ENCODE data around the gene JUNB. TPM values are rescaled to one million over a fixed set of nuclear protein-coding genes. Genes with fewer than 3 reads are reported as not detected.

Gene JUNB
- total and polyA plus RNA-seq, 2 of the 8 experiments (the other 6 are each of a cell fraction or from before 2014, with no cell fraction given) = 7.4 to 10.0 TPM

DNA sequence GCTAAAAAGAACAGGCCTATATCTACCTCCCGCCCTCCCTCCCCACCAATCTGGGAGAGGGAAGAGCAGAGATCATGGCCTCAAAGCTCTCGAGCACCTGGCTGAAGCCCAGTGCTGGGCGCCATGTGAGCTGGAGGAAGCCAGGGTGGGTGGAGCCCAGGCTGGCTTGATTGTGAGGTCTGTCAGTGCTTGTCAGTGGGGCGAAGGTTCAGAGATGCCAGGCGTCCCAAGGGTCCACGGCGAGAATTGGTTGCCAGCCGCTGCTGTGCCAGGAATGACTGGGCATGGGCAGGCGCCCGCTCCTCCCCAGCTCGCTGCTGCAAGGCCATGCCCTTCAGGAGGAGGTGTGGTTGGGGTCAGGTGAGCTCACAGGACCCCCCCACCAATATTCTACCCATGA is 28.2 kb upstream of the JUNB start:
- Histone ChIP-seq H3K23me2 (ENCODE audit: low read depth, low read length) (no peaks in the 10 kb centered on the region), H2AK5ac (ENCODE audit: low read depth, low read length) (no peak overlapping the region), H2BK20ac (ENCODE audit: low read length) (no peak overlapping the region), H3K23ac (ENCODE audit: insufficient read length) (no peak overlapping the region), H4K5ac (ENCODE audit: insufficient read length, low read depth, low read length) (no peak overlapping the region), H4K20me1 (replicated peaks in 1 of 2; ENCODE audit: control insufficient read depth in 1 of 2, insufficient read depth in 2 of 2, low read length in 2 of 2) (peaks cover 1 to 2% of the 10 kb centered on the region in 2 experiments), H3K18ac (ENCODE audit: extremely low read depth, low read length) (no peak overlapping the region), H3K4ac (replicated peaks; ENCODE audit: insufficient read length, low read depth, low read length) (no peak overlapping the region), H2BK120ac (replicated peaks; ENCODE audit: low read depth, low read length) (no peak overlapping the region), H3K36me3 (ENCODE audit: control insufficient read depth in 2 of 4, insufficient read depth in 4 of 4, low read length in 3 of 4) (peaks cover 7 to 38% (median 24%) of the 10 kb centered on the region in 4 experiments), H3K27ac (ENCODE audit: low read depth, low read length) (no peak overlapping the region), H3K9me3 (ENCODE audit: insufficient read depth in 2 of 2, low read depth in 1 of 2, low read length in 1 of 2) (no peaks in the 10 kb centered on the region), H3K56ac (replicated peaks; ENCODE audit: insufficient read length, low read depth, low read length) (no peak overlapping the region), H3K79me1 (ENCODE audit: low read depth, low read length) (no peaks in the 10 kb centered on the region), H3K79me2 (ENCODE audit: control insufficient read depth in 1 of 2, insufficient read depth in 2 of 2, low read length in 2 of 2) (no peaks in the 10 kb centered on the region), H2BK15ac (ENCODE audit: low read length) (no peak overlapping the region), H2AFZ (ENCODE audit: low read length) (no peak overlapping the region), H2BK12ac (ENCODE audit: low read depth, low read length) (no peak overlapping the region), H3K14ac (ENCODE audit: insufficient read length) (no peak overlapping the region), H4K8ac (ENCODE audit: extremely low read depth, insufficient read depth, low read length) (no peak overlapping the region), H3K4me1 (replicated peaks in 1 of 4; ENCODE audit: control insufficient read depth in 3 of 4, insufficient read depth in 4 of 4, low read length in 3 of 4) (peaks cover 0 to 2% (median 1%) of the 10 kb centered on the region in 4 experiments; a peak in 2 of 7 replicates), H4K91ac (replicated peaks; ENCODE audit: insufficient read length, low read length) (no peak overlapping the region), H3K4me2 (ENCODE audit: insufficient read depth in 1 of 2, low read depth in 2 of 2, low read length in 2 of 2) (no peak overlapping the region), H3K27me3 (replicated peaks in 1 of 4; ENCODE audit: control insufficient read depth in 3 of 4, extremely low read depth in 1 of 4, insufficient read depth in 3 of 4, low read length in 3 of 4) (no peaks in the 10 kb centered on the region; a peak in 1 of 7 replicates), H3K4me3 (ENCODE audit: extremely low read depth in 1 of 4, insufficient read depth in 2 of 4, low read depth in 3 of 4, low read length in 4 of 4) (no peak overlapping the region), H3K9ac (replicated peaks in 1 of 4; ENCODE audit: extremely low read depth in 1 of 4, low read depth in 3 of 4, low read length in 3 of 4) (no peak overlapping the region), H2BK5ac (ENCODE audit: low read depth, low read length) (no peak overlapping the region)
- no peak for DNase-seq (ENCODE audit: low read depth in 1 of 2, low spot score in 2 of 2)
- no peak for FAIRE-seq
- WGBS, 2 experiments (ENCODE audit: extremely low coverage in 1 of 2, insufficient coverage in 1 of 2, insufficient read length in 1 of 2, insufficient replicate concordance in 2 of 2, low coverage in 1 of 2, low lambda C conversion rate in 2 of 2, missing lambda C conversion rate in 1 of 2) = 95% methylated on average over 10 of the region's 11 CpGs; no CpG with 5 or more reads in 1 of the 2 experiments
- ChIA-PET POLR2A (ENCODE audit: partially characterized antibody) (interaction anchor here (0.8 to 9.2 kb wide), 11 partner anchors 10 to 64 kb away, joined by 3 to 70 read pairs (median 5); partner anchors contain the start of genes BEST2, GET3 and HOOK2), CTCF (ENCODE audit: partially characterized antibody) (interaction anchor here (1.0 to 17.5 kb wide), 6 partner anchors 11 to 79 kb away, joined by 3 to 288 read pairs (median 68); partner anchors contain the start of genes BEST2, HOOK2, JUNB and PRDX2)
- no peak for TF ChIP-seq GABPA (IDR thresholded peaks at IDR 0.05; ENCODE audit: borderline replicate concordance, insufficient read depth, low read length)
- TF ChIP-seq CREB1 (IDR thresholded peaks at IDR 0.05) = no peak
- no peak for TF ChIP-seq ZNF274 (IDR thresholded peaks at IDR 0.05; ENCODE audit: borderline replicate concordance, extremely low read depth, low read length)
- TF ChIP-seq CHD1 (IDR thresholded peaks at IDR 0.05; ENCODE audit: low read depth, low read length) = no peak
